HG02642 (cell line): ENCODE results near the gene SVIL.

Experiments used
- ATAC-seq: cut with Tn5 transposase; IDR thresholded peaks from one replicate; pipeline ENCODE4 v1.9.1; 2021; ENCODE audit warnings: mild to moderate bottlenecking; ENCODE audit not compliant: unreplicated experiment, poor library complexity

SVIL gene

GRCh38 chr10:29435809-29436501 lies 198.8 kb downstream of the SVIL start:
- no peak for ATAC-seq

GRCh38 chr10:29434111-29434510 lies 200.7 kb downstream of the SVIL start:
- no peak for ATAC-seq

- ATAC-seq = no peak
Observed at GRCh38 chr10:29431711-29432110, 203.1 kb downstream of the SVIL start.

GRCh38 chr10:29430101-29430500 lies 204.7 kb downstream of the SVIL start:
- no peak for ATAC-seq

- ATAC-seq = no peak
Observed at GRCh38 chr10:29428486-29428885, 206.3 kb downstream of the SVIL start.

- ATAC-seq = no peak
Observed at GRCh38 chr10:29427667-29428066, 207.1 kb downstream of the SVIL start.

- ATAC-seq = no peak
Observed at GRCh38 chr10:29426420-29426819, 208.4 kb downstream of the SVIL start.

- ATAC-seq = no peak
Observed at GRCh38 chr10:29424017-29424416, 210.8 kb downstream of the SVIL start.

GRCh38 chr10:29420744-29421143 lies 214.0 kb downstream of the SVIL start:
- ATAC-seq = no peak

- no peak for ATAC-seq
Observed at GRCh38 chr10:29417324-29417723, 217.4 kb downstream of the SVIL start.

GRCh38 chr10:29415876-29416275 lies 218.9 kb downstream of the SVIL start:
- ATAC-seq = no peak

- ATAC-seq = no peak
Observed at GRCh38 chr10:29414501-29414900, 220.3 kb downstream of the SVIL start.

GRCh38 chr10:29412485-29412884 lies 222.3 kb downstream of the SVIL start:
- ATAC-seq = no peak

- no peak for ATAC-seq
Observed at GRCh38 chr10:29411666-29412315, 223.0 kb downstream of the SVIL start.

- ATAC-seq = peak; percentile 76
Observed at GRCh38 chr10:29409241-29410054, 225.3 kb downstream of the SVIL start.

GRCh38 chr10:29408847-29409240 lies 225.9 kb downstream of the SVIL start:
- ATAC-seq = peak; percentile 4
